Measurements from ENCODE around the gene CMC2.
A peak's percentile ranks its signal among the peaks of the same experiment; 100 is the strongest.

The CMC2 gene

GRCh38 chr16:80972611-80973010, 34.1 kb downstream of the CMC2 start:
- DNase-seq = no peak

- no peak for DNase-seq
Observed at GRCh38 chr16:80971819-80972218, 34.9 kb downstream of the CMC2 start.

GRCh38 chr16:80969114-80969484, 37.6 kb downstream of the CMC2 start:
- DNase-seq = no peak

- DNase-seq = no peak
Observed at GRCh38 chr16:80968386-80969113, 38.1 kb downstream of the CMC2 start.

GRCh38 chr16:80966617-80967016, 40.1 kb downstream of the CMC2 start:
- no peak for DNase-seq

GRCh38 chr16:80964351-80964750, 42.3 kb downstream of the CMC2 start:
- DNase-seq = no peak

GRCh38 chr16:80962879-80963278, 43.8 kb downstream of the CMC2 start:
- no peak for DNase-seq

- no peak for DNase-seq
Observed at GRCh38 chr16:80958284-80958683, 48.4 kb downstream of the CMC2 start.

GRCh38 chr16:80954985-80955384, 51.7 kb downstream of the CMC2 start:
- DNase-seq = peak; percentile 12

GRCh38 chr16:80948886-80949493, 57.7 kb downstream of the CMC2 start:
- peak; percentile 1 for DNase-seq

GRCh38 chr16:80947708-80948625, 58.7 kb downstream of the CMC2 start:
- DNase-seq = no peak

GRCh38 chr16:80947239-80947638, 59.4 kb downstream of the CMC2 start:
- no peak for DNase-seq

- no peak for DNase-seq
Observed at GRCh38 chr16:80946481-80946880, 60.2 kb downstream of the CMC2 start.

- DNase-seq = no peak
Observed at GRCh38 chr16:80940069-80940856, 66.4 kb downstream of the CMC2 start.

GRCh38 chr16:80938879-80939260, 67.8 kb downstream of the CMC2 start:
- no peak for DNase-seq

GRCh38 chr16:80938004-80938878, 68.4 kb downstream of the CMC2 start:
- no peak for DNase-seq

- DNase-seq = no peak
Observed at GRCh38 chr16:80936410-80936809, 70.3 kb downstream of the CMC2 start.

- DNase-seq = no peak
Observed at GRCh38 chr16:80935691-80936090, 71.0 kb downstream of the CMC2 start.

GRCh38 chr16:80932708-80933095, 74.0 kb downstream of the CMC2 start:
- DNase-seq = no peak

GRCh38 chr16:80931801-80932707, 74.6 kb downstream of the CMC2 start:
- DNase-seq = peak; percentile 82
